NCI-H2029 (cell line): ENCODE results near the gene DNAH9.

ENCODE experiments used
- DNase-seq: peaks from one replicate; lab custom pipeline; 2025; lab: John Stamatoyannopoulos, UW

DNAH9 gene

GRCh38 chr17:11981862-11982261, 383.6 kb downstream of the DNAH9 start:
- no peak for DNase-seq

- DNase-seq, result no peak
These were observed 388.1 kb downstream of the DNAH9 start for GRCh38 chr17:11986179-11986941.

- DNase-seq, result no peak
These were observed 388.7 kb downstream of the DNAH9 start for GRCh38 chr17:11986942-11987329.

- DNase-seq, result no peak
These were observed 392.2 kb downstream of the DNAH9 start for GRCh38 chr17:11990363-11990983.

GRCh38 chr17:11991461-11991860, 393.2 kb downstream of the DNAH9 start:
- no peak for DNase-seq

- DNase-seq, result no peak
These were observed 398.5 kb downstream of the DNAH9 start for GRCh38 chr17:11996722-11997146.

- peak; percentile 85 for DNase-seq
These were observed 399.1 kb downstream of the DNAH9 start, which contains the start of gene ZNF18 for GRCh38 chr17:11997147-11997971. Gene ZNF18 (minus strand): TSS chr17:11997475. CDS start chr17:11992829, 4,646 bp downstream.

GRCh38 chr17:11997972-11998233, 399.6 kb downstream of the DNAH9 start:
- DNase-seq, result no peak

- no peak for DNase-seq
These were observed 401.4 kb downstream of the DNAH9 start for GRCh38 chr17:11999696-12000095.

- no peak for DNase-seq
These were observed 409.2 kb downstream of the DNAH9 start for GRCh38 chr17:12007466-12007865.
